ENCODE results near the gene CDC42.

The CDC42 gene

GRCh38 chr1:22038036-22038435 lies 14.5 kb upstream of the CDC42 start:
- no peak for DNase-seq

- peak; percentile 87 for DNase-seq
Measured at GRCh38 chr1:22039594-22040285, 12.8 kb upstream of the CDC42 start.

- DNase-seq = no peak
Measured at GRCh38 chr1:22040286-22040623, 12.3 kb upstream of the CDC42 start.

GRCh38 chr1:22041505-22041904 lies 11.0 kb upstream of the CDC42 start:
- no peak for DNase-seq

- no peak for DNase-seq
Measured at GRCh38 chr1:22043198-22043769, 9.2 kb upstream of the CDC42 start.

- DNase-seq = no peak
Measured at GRCh38 chr1:22044690-22045420, 7.7 kb upstream of the CDC42 start.

GRCh38 chr1:22045604-22046228 lies 6.8 kb upstream of the CDC42 start:
- no peak for DNase-seq

- no peak for DNase-seq
Measured at GRCh38 chr1:22048351-22049192, 3.9 kb upstream of the CDC42 start.

DNA sequence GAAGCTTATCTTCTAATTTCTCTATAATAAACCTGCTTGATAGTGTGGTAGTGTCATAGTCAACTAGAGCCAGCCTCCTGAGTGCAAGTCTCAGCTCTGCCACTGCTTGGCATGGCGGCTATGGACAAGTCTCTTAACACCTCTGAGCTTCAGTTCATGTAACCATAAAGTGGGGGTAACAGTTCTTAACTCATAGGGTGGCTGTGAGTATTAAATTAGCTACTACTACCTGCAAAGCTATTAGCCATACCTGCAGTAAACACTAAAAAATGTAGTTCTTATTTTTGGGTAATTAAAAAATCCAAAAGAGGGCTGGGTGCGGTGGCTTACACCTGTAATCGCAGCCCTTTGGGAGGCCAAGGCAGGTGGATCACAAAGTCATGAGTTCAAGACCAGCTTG lies 2.2 kb upstream of the CDC42 start:
- DNase-seq = no peak

- no peak for DNase-seq
Measured at GRCh38 chr1:22051607-22052114, 848 bp upstream of the CDC42 start.

GRCh38 chr1:22053017-22053860 lies 730 bp downstream of the CDC42 start:
- peak; percentile 80 for DNase-seq

DNA sequence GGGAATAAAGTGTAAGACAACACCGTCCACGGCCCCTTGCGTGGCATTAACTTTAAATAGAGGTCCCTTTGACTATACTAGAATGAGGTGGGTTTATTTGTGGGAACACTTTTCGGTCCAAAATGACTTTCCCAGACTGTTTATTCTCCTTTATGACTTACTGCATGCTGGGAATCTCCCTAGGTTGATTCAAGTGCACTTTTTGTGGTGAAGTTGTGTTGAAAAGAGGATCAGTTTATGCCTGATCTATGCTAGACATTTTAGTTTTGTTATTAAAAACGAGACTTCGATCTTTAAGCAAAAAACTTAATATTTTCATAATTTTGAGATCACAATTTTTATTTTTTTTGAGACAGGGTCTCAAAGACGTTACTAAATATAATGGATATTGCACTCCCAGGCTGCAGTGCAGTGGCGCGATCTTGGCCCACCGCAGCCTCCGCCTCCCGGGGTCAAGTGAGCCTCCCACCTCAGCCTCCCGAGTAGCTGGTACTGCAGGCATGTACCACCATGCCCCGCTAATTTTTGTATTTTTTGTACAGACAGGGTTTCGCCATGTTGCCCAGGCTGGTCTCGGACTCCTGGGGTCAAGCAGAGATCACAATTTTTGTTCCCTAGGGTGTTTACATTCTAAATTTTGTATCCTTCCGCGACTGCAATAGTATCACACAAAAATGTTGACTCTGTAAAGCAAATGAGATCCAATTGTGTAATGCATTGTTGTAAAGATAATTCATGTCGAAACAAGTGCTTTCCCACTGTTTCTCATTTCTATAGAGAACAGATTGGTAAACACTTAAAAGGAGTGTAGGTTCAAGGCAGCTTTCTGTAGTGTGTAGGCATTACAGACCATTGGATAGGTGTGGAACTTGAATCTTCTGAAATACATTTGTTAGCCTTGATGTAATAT lies 1.6 kb downstream of the CDC42 start:
- DNase-seq = peak; percentile 56

GRCh38 chr1:22055463-22055862 lies 3.0 kb downstream of the CDC42 start:
- DNase-seq = peak; percentile 52

GRCh38 chr1:22056043-22056442 lies 3.5 kb downstream of the CDC42 start:
- DNase-seq = no peak

DNA sequence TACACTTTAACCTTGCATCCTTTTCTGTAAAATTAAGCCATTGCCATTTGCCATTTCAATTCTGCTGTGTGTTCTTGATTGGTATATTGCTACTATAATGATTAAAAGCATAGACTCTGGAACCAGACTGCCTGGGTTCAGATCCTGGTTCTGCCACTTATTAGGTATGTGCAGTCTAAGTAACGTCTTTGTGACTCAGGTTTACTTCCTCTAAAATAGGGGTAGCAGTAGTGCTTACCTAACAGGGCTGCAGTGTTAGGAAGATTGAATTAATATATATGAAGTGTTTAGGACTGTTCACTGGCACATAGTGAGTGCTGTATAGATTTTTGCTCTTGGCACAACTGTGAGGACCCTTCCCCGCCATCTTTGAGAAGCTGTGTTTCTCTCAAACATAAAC lies 4.4 kb downstream of the CDC42 start:
- DNase-seq = no peak

- DNase-seq = peak; percentile 44
Measured at GRCh38 chr1:22057861-22058260, 5.4 kb downstream of the CDC42 start.

GRCh38 chr1:22064751-22065402 lies 12.4 kb downstream of the CDC42 start:
- DNase-seq = no peak

DNA sequence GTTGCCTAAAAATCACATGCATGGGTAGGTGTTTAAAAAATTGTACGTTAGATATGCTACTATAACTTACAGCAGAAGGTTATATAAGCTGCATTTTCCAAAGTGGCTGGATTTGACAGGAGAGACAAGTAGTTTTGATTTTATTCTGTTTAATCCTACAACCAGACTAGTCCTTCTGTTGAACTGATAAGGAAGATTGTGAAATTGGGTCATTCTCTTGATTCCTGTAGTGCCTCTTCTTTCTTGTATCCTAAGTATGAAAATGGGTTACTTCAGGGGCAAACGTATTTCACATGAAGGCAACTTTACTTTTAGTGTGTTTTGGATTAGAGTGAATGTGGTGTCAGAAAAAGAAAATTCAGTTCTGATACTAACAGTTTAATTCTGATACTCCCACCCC lies 19.0 kb downstream of the CDC42 start:
- no peak for DNase-seq

- no peak for DNase-seq
Measured at GRCh38 chr1:22074803-22075202, 22.3 kb downstream of the CDC42 start.

DNA sequence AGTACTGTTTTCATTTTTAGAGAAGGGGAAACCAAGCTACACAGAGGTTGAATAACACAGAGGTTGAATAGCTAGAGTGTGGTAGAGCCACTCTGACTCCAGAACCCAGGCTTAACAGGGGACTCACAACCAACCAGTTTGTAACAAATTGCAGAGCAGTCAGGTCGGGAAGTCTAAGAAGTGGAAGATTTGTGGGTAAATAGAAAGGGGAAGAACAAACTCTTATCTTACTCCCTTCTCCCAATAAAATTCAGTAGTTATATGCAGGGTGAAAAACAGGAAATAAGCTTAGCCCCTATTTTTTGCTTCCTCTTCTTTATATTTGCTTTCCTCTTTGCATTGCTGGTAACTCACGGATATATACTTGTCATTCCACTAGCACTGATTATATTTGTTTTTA lies 23.2 kb downstream of the CDC42 start:
- DNase-seq = no peak
